Ectodermal cell (in vitro differentiated cells): Measurements from ENCODE around the gene CIAO1.

Source experiments
- H3K27ac ChIP-seq: 2 replicates; pipeline ENCODE4 v1.7.0; 2013; ENCODE audit warnings: mild to moderate bottlenecking, low read depth, low read length; ENCODE audit not compliant: insufficient read depth, poor library complexity, severe bottlenecking
- H3K27me3 ChIP-seq: 2 replicates; pipeline ENCODE4 v1.7.0; 2013; ENCODE audit warnings: mild to moderate bottlenecking, low read length; ENCODE audit not compliant: insufficient read depth, control insufficient read depth, poor library complexity, severe bottlenecking
- H3K36me3 ChIP-seq: one replicate; pipeline ENCODE4 v1.7.0; 2013; ENCODE audit warnings: low read length; ENCODE audit not compliant: control insufficient read depth, insufficient read depth
- H3K4me1 ChIP-seq: one replicate; pipeline ENCODE4 v1.7.0; 2013; ENCODE audit warnings: low read length; ENCODE audit not compliant: control insufficient read depth, insufficient read depth
- H3K4me3 ChIP-seq: 2 replicates; pipeline ENCODE4 v1.7.0; 2013; ENCODE audit warnings: low read depth, low read length, control low read depth; ENCODE audit not compliant: insufficient read depth
- H3K9me3 ChIP-seq: 2 replicates; pipeline ENCODE4 v1.7.0; 2013; ENCODE audit warnings: mild to moderate bottlenecking, low read length, moderate library complexity; ENCODE audit not compliant: control insufficient read depth
- WGBS, 2 experiments: methylation state at CpG; one replicate each; pipeline ENCODE4 v1.1.7; 2013; ENCODE audit warnings: missing lambda C conversion rate in 2 of 2; 5-methylcytosine and 5-hydroxymethylcytosine counted together

CIAO1 gene

GRCh38 chr2:96305979-96306308, 39.9 kb downstream of the CIAO1 start:
- Histone ChIP-seq H3K4me1 (peaks cover 12% of the 10 kb centered on the region), H3K4me3 (peak overlapping the region; percentile 51), H3K27ac (no peak overlapping the region), H3K9me3 (no peaks in the 10 kb centered on the region), H3K27me3 (no peaks in the 10 kb centered on the region), H3K36me3 (peaks cover 26% of the 10 kb centered on the region)
- WGBS, 2 experiments = 10 to 31% methylated on average over 7 to 8 of the region's 9 CpGs

- H3K27ac ChIP-seq = no peak overlapping the region
- WGBS, 2 experiments = 95% methylated on average over 3 of the region's 3 CpGs
- no peaks in the 10 kb centered on the region for H3K9me3 ChIP-seq
- no peaks in the 10 kb centered on the region for H3K27me3 ChIP-seq
- H3K36me3 ChIP-seq = peaks cover 23% of the 10 kb centered on the region
- peak overlapping the region; percentile 51 for H3K4me3 ChIP-seq
- H3K4me1 ChIP-seq = peaks cover 12% of the 10 kb centered on the region
Observed at GRCh38 chr2:96306370-96306769, 40.3 kb downstream of the CIAO1 start.

GRCh38 chr2:96308248-96308647, 42.2 kb downstream of the CIAO1 start:
- Histone ChIP-seq H3K9me3 (no peaks in the 10 kb centered on the region), H3K4me1 (peaks cover 12% of the 10 kb centered on the region), H3K4me3 (no peak overlapping the region), H3K36me3 (peaks cover 4% of the 10 kb centered on the region), H3K27me3 (no peaks in the 10 kb centered on the region), H3K27ac (no peak overlapping the region)
- WGBS, 2 experiments = 88 to 93% methylated on average over 5 of the region's 5 CpGs

- Histone ChIP-seq H3K9me3 (no peaks in the 10 kb centered on the region), H3K27ac (no peak overlapping the region), H3K36me3 (no peaks in the 10 kb centered on the region), H3K27me3 (peaks cover 15% of the 10 kb centered on the region), H3K4me3 (no peak overlapping the region), H3K4me1 (peaks cover 6% of the 10 kb centered on the region)
- 93 to 94% methylated on average over 3 of the region's 3 CpGs for WGBS, 2 experiments
Observed at GRCh38 chr2:96315005-96315399, 49.0 kb downstream of the CIAO1 start.

GRCh38 chr2:96315400-96316071, 49.5 kb downstream of the CIAO1 start:
- no peak overlapping the region for H3K4me3 ChIP-seq
- peaks cover 6% of the 10 kb centered on the region for H3K4me1 ChIP-seq
- H3K27me3 ChIP-seq = peaks cover 20% of the 10 kb centered on the region
- whole genome bisulfite sequencing, 2 experiments = 85 to 92% methylated on average over 7 of the region's 7 CpGs
- H3K27ac ChIP-seq = peak overlapping the region; percentile 56
- H3K36me3 ChIP-seq = no peaks in the 10 kb centered on the region
- H3K9me3 ChIP-seq = no peaks in the 10 kb centered on the region

- Histone ChIP-seq H3K27ac (no peak overlapping the region), H3K4me1 (peaks cover 10% of the 10 kb centered on the region), H3K36me3 (no peaks in the 10 kb centered on the region), H3K27me3 (peaks cover 35% of the 10 kb centered on the region), H3K9me3 (no peaks in the 10 kb centered on the region), H3K4me3 (no peak overlapping the region)
Observed at GRCh38 chr2:96316999-96317398, 51.0 kb downstream of the CIAO1 start.

- Histone ChIP-seq H3K27me3 (peaks cover 41% of the 10 kb centered on the region), H3K4me1 (peaks cover 10% of the 10 kb centered on the region), H3K4me3 (no peak overlapping the region), H3K36me3 (no peaks in the 10 kb centered on the region), H3K9me3 (no peaks in the 10 kb centered on the region), H3K27ac (no peak overlapping the region)
- 83 to 89% methylated on average over 4 of the region's 4 CpGs for WGBS, 2 experiments
Observed at GRCh38 chr2:96317584-96317997, 51.6 kb downstream of the CIAO1 start.

- Histone ChIP-seq H3K4me1 (peaks cover 10% of the 10 kb centered on the region), H3K9me3 (no peaks in the 10 kb centered on the region), H3K36me3 (no peaks in the 10 kb centered on the region), H3K4me3 (no peak overlapping the region), H3K27me3 (peaks cover 52% of the 10 kb centered on the region), H3K27ac (no peak overlapping the region)
- 84 to 97% methylated on average over 4 of the region's 4 CpGs for WGBS, 2 experiments
Observed at GRCh38 chr2:96318723-96319122, 52.7 kb downstream of the CIAO1 start.

- Histone ChIP-seq H3K36me3 (no peaks in the 10 kb centered on the region), H3K4me3 (no peak overlapping the region), H3K27me3 (peaks cover 59% of the 10 kb centered on the region), H3K9me3 (no peaks in the 10 kb centered on the region), H3K4me1 (peaks cover 10% of the 10 kb centered on the region), H3K27ac (no peak overlapping the region)
- WGBS, 2 experiments = 95 to 100% methylated on average over 1 of the region's 1 CpG
Observed at GRCh38 chr2:96319396-96319795, 53.4 kb downstream of the CIAO1 start.

GRCh38 chr2:96320326-96320725, 54.3 kb downstream of the CIAO1 start:
- 84% methylated on average over 3 of the region's 3 CpGs for WGBS, 2 experiments
- H3K36me3 ChIP-seq = no peaks in the 10 kb centered on the region
- no peak overlapping the region for H3K4me3 ChIP-seq
- H3K27ac ChIP-seq = no peak overlapping the region
- H3K9me3 ChIP-seq = no peaks in the 10 kb centered on the region
- H3K27me3 ChIP-seq = peaks cover 68% of the 10 kb centered on the region
- peaks cover 10% of the 10 kb centered on the region for H3K4me1 ChIP-seq
